HG02973 (cell line): ENCODE measurements around the gene CACNA1I.

Source experiments
- ATAC-seq: cut with Tn5 transposase; IDR thresholded peaks from one replicate; pipeline ENCODE4 v1.9.1; 2021; ENCODE audit warnings: moderate library complexity; ENCODE audit not compliant: unreplicated experiment

Gene CACNA1I

DNA sequence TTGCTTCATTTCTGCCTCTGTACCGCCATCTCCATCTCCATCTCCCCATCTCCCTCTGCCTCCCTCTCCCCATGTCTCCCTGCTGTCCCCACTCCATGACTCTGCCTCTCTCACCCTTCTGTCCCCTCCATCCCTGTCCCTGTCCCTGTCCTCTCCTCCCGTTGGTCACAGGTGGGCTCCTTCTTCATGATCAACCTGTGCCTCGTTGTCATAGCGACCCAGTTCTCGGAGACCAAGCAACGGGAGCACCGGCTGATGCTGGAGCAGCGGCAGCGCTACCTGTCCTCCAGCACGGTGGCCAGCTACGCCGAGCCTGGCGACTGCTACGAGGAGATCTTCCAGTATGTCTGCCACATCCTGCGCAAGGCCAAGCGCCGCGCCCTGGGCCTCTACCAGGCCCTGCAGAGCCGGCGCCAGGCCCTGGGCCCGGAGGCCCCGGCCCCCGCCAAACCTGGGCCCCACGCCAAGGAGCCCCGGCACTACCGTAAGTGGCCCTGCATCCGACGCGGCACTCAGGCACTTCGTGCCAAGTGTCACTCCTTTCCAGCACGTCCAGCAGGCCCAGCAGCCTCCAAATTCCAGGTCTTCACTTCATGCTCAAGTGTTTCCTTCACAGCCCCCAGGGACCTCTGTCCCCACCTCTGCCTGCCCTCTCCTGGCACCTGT is 76.0 kb downstream of the CACNA1I start:
- ATAC-seq: no peak

DNA sequence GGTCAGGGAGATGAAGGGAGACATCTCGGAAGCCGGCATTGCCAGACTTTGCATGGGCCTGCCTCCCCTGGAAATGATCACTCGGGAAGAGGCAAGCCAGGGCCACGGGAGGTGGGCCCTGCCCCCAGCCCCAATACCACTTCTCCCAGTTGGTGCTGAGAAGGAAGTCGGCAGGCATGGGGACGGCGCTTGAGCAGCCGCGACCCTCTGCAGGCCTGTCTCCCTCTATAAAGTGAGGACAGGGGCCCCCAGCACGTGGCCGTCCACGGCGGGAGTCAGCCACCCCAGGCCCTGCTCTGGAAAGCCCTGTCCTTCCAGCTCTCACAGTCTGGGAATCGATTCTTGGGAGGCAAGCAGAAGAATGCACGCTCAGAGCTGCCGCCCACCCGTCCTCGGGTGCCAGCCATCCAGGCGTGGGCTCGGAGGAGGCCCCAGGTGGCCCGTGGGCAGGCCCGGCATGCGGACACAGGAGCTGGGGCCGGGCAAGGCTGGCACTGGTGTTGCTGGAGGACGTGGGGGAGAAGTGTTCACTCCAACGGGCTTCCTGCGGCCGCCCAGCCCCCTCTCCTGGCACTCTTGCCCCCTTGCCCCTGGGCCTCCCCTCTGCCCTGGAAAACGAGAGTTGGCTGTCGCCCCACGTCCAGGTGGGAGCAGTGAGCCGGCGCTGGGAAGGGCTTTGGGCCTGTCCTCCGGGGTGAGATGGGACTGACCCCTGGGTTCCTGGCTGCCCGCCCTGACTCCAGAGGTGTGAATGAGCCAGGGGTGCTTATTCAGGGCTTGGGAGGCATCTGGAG is 77.5 kb downstream of the CACNA1I start:
- no peak for ATAC-seq

DNA sequence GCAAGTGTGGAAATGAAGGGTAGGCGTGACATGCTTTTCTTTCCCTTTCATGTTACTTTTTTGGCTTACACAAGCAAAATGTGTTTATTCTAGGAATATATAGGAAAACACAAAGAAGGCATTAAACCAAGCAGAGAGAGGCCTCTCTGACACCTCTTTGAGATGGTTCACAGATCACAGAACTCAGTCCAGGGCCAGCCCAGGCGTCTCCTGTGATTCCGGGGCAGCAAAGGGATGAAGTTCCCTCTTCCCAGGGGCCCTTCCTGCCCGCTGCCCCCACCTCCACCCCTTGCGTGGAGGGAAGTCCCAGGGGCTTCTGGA is 78.0 kb downstream of the CACNA1I start:
- ATAC-seq: no peak

DNA sequence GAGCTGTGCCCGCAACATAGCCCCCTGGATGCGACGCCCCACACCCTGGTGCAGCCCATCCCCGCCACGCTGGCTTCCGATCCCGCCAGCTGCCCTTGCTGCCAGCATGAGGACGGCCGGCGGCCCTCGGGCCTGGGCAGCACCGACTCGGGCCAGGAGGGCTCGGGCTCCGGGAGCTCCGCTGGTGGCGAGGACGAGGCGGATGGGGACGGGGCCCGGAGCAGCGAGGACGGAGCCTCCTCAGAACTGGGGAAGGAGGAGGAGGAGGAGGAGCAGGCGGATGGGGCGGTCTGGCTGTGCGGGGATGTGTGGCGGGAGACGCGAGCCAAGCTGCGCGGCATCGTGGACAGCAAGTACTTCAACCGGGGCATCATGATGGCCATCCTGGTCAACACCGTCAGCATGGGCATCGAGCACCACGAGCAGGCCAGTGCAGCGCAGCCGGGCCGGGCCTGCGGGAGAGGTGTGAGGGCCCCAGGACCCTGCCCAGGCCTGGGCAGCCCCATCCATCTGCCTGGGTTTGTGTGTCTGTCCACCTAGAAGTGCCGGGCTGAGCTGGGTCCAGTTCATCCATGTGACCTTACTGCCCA is 79.0 kb downstream of the CACNA1I start:
- ATAC-seq: no peak

DNA sequence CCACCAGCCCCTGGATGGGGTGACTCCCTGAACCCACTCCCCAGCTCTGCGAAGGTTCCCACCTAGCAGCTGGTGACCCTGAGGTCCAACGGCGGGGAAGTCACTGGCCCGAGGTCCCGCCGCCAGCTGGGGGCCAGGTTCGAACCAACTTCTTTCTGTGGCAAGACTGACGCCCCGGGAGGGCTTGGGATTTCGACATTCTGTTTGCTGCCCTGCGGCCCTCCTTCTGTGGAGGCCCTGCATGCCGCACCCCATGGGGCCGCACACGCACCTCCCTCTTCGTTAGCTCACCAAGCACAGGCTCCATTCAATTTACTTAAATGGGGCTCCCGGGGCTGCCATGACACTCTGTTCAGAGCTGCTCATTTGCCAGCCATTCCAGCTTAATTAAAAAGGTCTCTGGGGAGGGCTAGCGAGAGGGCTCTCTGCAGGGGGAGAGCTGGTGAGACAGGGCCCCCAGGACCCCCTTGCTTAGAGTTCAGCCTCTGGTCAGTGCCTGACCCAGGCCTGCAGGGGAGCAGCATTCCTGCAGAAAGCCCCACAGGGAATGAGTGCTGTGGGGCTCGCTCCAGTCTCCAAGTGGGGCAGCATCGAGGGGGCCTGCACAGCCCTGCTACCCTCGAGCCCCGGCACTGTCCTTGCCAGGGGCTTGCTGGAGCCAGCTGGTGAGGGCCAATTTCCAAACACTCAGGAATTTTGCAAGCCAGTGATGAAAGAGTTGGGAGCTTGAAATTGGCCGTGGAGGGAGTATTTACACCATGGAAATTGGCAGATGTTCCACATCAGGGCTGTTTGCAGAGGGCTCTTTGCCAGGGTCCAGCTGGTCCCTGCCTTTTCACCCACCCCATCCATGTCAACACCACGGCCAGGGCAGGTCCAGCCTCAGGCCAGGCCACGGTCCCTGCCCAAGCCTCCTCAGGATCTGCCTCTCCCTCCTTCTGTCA is 80.8 kb downstream of the CACNA1I start:
- ATAC-seq: no peak

DNA sequence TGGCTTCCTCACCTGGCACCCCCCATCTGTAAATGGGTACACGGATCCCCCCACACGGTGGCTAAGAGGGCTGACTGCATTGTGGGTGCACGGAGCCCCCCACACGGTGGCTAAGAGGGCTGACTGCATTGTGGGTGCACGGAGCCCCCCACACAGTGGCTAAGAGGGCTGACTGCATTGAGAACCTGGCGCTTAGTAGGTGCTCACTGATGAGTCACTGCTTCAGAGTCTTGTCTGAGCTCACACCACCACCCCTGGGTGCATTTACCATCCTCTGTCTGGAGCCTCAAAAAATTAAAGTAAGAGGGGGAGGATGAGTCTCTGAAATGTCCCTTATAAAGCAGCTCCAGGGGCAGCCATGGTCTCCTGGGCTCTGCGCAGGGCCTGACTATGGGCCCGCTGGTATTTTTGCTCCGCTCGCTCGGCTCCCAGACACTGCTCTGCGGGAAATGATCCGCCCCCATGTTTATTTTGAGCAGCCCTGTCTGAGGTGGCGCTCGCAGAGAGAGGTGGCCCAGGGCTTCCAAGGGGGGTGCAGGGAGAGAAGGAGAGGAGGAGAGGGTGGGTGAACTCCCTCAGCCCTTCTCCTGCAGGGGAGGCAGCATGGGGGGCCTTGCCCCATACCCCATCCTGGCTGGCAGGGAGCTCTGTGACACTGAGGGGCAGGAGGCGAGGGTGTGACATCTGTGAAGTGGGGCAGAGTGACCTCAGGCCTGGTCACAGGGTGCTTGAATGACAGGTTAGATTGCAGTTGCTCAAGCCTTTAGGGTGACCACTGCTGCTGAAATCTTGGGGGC is 82.6 kb downstream of the CACNA1I start:
- no peak for ATAC-seq

DNA sequence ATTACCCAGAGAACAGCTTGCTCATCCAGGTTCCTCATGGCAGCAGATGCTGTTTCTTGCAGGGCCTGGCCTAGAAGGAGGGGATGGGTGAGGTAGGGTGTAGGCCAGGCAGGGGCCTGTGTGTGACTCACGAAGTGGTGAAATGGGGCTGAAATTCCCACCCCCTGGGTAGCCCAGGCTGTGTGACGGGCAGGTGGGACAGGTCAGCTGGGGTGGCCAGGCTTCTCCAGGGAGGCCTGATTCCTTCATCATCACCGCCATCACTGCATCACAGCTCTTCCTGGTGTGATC is 83.2 kb downstream of the CACNA1I start:
- ATAC-seq: no peak

DNA sequence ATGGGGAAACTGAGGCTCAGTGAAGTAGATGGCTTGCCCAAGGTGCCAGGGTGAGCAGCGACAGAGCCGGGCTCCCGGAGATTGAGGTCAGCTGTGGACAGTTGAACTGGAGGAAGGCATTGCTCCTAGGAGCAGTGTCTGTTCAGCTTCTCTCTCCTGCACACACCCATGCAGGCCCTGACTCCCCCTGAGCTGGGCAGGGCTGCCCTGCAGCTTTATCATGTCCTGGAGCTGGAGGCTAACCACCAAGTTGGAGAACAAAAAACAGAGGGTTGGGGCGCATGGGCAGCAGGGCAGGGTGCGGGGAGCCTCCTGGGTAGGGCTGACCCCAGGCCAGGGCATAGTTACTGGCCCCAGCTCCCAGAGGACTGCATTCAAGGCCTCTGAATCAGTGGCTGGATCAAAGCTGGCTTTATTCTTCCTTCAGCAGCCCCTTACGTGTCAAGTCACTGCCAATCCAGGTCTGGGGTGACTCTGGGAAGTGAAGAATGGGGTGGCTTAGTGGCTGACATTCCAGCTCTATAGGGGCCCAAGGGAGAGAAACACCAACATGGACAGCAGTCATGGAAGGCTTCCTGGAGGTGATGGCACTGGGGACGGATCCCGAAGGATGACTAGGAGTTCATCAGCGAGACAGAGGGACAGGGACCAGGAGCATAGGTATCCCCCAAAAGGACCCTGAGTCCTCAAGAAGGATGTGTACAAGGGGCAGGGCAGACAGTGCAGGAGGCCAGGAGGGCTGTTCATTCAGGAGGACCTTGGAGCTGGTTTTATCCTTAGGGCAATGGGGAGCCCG is 83.8 kb downstream of the CACNA1I start:
- ATAC-seq: no peak

DNA sequence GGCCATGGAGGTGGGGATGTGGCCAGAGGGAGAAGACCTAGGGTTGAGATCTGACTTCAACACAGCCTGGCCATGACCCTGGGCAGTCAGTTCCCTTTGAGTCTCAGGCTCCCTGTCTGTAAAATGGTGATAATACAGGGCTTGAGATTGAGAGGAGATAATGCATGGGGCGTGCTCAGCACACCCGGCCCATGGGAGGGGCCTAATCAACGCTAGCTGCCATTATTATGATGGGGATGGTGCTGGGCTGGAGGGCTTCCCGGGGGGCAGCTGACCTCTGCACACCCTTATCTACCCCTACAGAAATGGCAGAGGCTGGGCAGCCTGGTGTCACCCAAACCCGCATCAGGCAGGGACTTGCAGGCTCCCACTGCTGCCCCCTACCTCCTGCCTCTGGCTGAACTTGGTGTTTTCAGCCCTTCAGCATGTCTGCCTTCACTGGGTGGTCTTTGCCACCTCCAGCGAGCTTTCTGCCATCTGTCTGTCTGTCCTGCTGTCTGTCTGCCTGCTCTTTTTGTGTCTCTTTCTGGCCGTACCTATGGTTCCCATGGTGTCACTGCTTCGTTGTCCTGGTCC is 84.5 kb downstream of the CACNA1I start:
- no peak for ATAC-seq

DNA sequence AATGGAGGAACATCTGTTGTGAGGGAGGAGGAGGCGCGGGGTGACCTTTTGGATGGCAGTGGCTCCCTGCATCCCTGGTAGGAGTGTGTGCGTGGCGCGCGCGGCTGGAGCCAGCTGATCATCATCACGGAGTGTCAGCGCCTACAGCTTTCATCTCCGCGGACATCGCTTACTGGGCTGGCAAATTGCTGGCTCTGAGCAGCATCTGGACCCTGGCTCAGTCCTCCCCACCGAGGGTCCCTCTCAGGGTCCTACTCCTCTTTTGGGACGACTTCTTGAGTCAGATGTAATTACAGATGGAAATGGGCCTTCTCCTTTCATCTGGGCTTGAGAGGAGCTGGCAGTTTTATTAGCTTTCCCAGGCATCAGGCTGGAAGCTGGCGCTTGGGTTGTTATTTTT is 85.3 kb downstream of the CACNA1I start:
- no peak for ATAC-seq

DNA sequence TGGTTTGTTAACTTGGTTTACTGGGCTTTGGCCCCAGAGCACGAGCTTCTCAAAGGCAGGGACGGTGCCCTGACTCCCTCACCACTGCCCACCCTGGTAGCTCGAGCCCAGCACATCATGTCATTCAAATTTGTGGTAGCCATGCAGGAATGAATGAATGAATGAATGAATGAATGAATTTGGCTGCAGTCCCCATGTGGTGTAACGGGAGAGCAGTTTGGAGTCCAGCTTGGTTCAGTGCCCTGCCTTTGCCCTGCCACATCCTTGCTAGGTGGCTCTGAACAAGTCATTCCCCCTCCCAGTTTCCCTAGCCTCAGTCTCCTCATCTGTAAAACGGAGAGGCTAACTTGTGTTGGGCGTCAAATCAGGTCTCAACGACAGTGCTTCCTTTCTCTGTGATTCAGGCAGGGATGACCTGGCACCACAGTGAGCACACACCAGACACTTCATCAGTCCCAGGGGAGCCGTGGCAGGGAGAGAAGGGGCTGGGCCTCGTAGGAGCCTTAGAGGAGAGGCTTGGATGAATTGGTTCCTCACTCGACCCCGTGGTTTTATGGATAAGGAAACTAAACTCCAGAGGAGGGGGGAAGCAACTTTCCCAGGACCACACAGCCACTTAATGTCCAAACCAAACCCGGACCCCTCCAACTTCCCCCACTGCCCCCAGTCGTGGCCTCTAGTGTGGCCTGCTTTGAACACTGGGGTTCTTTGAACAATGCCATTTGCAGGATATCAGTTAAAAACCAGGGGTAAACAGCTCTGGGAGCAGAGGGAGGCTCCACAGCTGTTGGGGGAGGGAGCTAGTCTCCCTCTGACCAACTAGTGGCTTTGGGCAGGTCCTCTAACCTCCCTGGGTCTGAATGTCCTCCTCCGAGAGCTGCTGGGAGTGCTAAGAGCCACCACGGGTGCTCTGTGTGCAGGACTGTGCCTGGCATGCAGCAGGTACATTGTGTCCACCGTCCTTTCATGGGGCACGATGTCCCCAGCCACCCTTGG is 86.2 kb downstream of the CACNA1I start:
- no peak for ATAC-seq

DNA sequence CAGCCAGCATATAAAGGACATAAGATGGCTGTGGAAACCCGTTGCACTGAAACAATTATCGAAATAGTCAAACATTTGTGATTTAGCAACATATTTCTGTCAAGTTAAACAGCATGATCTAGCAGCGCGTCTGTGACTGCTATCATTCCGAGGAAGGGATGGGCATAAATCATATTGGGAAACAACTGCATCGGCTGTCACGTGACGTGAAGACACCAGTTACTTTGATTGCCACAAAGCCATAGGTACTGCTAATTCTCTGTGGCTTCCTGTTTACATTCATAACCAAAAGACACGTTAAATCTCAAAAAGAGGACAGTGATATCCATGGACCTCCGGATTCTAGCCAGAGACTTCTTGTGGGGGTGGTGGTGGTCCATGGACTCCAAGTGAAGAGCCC is 87.8 kb downstream of the CACNA1I start:
- ATAC-seq: no peak

DNA sequence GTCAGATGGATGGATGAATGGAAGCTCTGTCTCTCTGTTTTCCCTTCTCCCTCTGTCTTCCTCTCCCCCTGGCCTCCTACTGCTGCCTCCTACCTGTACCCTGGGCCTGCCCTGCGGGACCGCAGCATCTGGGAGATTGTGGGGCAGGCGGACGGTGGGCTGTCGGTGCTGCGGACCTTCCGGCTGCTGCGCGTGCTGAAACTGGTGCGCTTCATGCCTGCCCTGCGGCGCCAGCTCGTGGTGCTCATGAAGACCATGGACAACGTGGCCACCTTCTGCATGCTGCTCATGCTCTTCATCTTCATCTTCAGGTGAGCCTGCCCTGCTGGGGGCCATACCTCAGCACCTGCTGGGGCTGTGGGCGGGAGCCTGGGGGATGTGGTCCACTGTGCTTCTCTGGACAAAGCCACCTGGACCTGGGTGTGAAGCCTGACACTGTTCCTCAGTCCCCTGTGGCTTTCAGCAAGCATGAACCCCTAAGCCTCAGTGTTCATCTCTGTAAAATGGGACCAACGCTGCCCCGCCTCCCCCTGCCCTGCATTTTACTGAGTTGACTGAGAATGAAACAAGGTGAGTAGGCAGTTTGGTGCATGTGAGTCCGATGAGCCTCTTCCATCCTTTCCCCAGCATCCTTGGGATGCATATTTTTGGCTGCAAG is 88.4 kb downstream of the CACNA1I start:
- no peak for ATAC-seq

DNA sequence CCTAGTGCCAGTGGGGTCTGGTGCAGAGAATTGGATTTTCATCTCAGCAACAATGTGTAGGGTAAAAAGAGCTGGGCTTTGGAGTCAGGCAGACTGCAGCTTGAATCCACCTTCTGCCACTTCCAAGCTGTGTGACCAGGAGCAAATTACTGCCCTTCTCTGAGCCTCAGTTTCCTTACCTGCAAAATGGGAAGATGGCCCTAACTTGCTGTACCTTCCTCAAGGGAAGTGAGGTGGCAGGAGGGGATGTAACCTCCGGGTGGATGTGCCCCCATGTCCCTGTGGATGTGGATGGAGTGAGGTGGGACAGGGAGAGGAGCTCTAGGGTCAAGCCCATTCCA is 90.9 kb downstream of the CACNA1I start:
- ATAC-seq: no peak

DNA sequence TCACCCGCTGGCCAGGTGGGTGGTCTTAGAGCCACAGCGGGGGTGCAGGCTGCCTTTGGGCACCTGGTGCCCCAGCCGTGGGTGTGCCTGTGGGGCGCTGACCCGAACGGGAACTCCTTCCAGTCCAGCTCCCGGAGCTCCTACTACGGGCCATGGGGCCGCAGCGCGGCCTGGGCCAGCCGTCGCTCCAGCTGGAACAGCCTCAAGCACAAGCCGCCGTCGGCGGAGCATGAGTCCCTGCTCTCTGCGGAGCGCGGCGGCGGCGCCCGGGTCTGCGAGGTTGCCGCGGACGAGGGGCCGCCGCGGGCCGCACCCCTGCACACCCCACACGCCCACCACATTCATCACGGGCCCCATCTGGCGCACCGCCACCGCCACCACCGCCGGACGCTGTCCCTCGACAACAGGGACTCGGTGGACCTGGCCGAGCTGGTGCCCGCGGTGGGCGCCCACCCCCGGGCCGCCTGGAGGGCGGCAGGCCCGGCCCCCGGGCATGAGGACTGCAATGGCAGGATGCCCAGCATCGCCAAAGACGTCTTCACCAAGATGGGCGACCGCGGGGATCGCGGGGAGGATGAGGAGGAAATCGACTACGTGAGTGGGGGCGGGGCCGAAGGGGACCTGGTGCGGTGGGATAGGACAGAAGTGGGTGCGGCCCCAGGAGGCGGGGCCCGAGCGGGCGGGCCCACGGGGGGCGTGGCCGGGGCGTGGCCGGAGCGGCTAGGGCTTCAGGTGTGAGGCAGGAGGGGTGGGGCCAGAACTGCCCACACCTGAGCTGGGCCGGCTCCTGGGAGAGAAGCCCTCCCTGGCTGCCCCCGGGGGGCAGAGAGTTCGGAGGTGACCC is 91.5 kb downstream of the CACNA1I start:
- ATAC-seq: no peak

DNA sequence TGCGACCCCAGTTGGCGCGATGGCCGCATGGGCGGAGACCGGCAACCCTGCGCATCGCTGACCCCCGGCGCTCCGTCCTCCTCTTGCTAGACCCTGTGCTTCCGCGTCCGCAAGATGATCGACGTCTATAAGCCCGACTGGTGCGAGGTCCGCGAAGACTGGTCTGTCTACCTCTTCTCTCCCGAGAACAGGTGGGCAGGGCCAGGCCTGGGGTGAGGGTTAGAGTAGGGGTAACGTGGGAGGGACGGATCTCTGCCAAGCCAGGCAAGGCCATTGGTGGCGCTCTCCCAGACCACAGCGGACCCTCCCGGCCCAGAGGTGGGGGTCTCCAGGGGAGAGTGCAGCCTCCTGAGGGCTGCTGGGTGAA is 92.1 kb downstream of the CACNA1I start:
- no peak for ATAC-seq

DNA sequence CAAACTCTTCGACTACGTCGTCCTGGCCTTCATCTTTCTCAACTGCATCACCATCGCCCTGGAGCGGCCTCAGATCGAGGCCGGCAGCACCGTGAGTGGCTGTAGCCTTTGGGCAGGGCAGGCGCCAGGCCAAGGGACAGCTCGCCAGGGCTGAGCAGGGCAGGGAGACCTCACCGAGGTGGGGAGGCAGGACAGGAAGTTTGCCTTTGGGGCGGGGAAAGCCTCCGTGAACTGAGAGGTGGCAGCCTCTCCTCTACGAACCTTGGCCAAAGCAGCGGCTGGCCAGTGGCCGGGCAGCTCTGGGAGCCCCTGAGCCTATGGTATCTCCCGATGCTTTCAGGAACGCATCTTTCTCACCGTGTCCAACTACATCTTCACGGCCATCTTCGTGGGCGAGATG is 93.2 kb downstream of the CACNA1I start:
- no peak for ATAC-seq
